ENCODE measurements around the gene MAP2K7.
"Not testable (repeated sequence)": the region's sequence is repeated elsewhere in the genome, so short reads cannot be mapped to it uniquely, and the experiment has no call there.

Gene MAP2K7

DNA sequence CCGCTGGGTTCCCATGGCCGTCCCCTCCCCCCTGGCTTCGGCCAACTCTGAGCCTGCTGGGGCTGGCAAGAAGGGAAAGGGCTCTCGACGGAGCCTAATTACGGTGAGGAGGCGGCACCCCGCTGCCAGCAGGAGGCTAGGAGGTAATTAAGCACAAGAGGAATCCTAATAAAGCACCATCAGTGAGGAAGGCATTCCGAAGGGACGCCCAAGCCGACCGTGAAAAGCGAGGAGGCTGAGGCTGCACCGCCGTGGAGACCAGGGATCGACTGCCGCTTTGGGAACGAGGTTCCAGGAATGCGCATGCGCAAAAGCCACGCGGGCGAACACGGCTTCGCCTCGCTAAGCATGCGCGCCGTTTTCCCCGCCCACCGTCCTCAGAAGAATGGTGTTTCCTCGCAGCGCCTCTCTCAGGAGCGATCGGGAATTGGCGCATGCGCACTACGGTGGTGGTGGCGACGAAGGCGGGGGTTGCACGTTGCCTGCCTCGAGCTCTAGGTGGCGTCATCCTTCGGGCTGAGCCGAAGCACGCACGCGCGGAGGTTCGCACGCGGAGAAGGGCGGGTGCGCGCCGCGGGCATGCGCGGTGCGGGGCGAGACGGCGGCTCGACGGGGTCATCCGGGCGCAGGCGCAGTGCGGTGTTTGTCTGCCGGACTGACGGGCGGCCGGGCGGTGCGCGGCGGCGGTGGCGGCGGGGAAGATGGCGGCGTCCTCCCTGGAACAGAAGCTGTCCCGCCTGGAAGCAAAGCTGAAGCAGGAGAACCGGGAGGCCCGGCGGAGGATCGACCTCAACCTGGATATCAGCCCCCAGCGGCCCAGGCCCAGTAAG lies at the start of gene MAP2K7:
Gene MAP2K7 (plus strand): TSS at position 634 of the 830 bp plus-strand sequence. CDS start 68 bp downstream, at position 702.
- peak; percentile 98 to 100 for DNase-seq

DNA sequence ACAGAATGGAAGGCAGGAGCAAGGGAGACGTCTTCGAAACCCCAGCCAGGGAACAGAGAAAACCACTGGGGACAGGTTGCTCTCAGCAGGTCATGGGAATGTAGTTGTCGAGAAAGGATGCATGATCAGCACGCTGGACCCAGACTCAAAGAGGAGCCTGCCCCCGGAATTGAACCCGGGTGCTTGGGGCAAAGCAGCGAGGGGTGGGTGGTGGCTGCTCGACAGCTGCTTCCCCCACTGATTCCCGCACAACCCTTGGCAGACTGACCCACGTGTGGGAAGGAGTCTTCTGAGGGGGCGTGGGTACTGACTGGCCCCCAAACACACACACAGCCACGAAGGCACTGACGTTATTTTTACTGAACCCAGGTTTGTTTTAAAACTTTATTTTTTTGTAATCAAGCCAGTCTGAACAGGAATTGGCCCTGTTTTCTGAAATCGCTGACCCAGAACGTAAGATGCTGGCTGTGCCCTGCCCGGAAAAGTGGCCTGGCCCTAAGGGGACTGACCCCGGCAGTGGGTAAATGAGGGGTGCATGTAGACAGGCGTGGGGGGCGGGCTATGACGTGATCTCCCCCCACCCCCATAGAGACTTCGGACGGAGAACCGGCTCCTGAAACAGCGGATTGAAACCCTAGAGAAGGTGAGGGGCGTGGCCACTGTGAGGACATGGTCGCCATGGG lies 48.1 kb upstream of the MAP2K7 start:
- no peak for DNase-seq

DNA sequence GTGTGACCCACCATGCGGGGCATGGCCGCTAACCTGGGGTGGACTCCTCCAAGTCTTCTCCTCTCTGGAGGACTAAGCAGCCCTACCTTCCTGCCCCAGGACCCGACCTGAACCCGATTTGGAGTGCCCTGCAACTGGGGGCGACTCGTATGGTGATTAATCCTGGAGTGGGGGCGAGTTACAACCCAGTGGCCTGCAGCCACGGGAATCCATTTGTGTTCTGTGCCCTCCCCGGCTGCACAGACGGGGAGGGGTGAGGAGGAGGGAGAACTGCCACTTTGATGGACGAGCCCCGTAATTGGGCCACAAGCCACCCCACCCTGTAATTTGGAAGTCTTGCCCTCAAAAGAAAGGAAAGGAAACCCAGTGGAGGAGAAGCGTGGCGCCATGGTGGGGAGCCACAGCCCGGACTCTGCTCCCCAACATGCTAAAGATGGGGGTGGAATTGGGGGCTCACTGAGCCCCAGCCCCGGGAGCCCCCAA lies 47.5 kb upstream of the MAP2K7 start:
- no peak for DNase-seq

DNA sequence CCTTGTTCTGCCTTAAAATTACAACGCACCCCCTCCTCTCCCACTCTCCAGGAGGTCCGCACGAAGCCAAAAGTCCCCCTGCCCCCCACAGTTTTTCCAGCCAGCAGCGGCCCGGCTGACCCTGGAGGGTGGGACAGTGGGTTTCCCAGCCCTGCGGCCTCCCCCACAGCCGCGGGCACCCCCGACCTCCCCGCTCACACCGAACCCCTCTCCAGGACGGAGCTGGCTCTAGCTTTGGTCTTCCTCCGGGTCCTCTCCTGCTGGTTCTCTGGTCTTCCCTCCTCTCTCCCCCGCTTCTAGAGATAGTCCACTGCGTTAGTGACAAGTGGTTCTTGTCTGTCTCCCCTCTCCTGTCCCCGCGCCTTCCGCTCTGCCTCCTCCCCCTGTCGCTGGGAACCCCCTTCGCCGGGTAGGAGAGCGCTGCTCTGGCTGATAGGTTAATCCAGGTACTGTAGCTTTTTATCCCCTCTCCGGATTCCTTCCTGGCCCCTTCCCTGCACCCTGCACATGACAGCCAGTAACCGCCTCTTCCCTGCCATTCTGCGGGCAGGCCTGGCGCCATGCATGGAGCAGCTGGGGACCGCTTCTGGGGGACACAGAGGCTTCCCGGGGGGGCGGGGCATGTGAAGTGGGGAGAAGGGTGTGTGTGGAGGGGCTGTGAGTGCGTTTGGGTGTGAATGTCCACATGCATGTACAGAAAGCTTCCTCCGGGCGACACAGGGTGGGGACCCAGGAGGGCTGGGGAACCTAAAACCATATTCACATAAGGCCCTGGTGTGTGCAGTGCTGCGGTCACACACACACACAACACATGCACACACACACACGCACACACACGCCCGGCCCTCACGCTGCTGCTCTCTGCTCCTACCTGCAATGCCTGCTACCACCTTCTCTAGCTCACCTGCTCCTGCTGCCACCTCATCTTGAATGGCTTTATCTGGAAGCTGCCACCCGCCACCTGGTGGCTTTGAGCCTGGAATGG lies 46.7 kb upstream of the MAP2K7 start:
- DNase-seq: no peak

DNA sequence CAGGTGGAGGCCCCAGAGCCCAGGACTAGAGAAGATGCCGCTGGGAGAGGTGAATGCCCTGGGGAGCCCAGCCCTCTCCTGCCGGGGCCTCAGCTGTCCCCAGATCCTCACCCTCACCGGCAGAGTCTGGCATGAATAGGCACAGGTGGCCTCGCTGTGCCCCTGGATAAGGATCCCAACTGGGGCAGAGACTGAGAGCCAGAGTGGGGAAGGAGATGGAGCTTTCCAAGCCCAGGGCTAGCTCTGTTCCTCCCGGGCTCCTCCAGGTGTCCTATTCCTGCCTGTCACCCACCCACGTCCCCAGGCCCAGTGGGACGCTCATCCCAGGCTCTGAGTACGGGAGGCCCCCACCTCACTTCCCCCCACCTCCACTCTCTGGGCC lies 46.0 kb upstream of the MAP2K7 start:
- DNase-seq: no peak

DNA sequence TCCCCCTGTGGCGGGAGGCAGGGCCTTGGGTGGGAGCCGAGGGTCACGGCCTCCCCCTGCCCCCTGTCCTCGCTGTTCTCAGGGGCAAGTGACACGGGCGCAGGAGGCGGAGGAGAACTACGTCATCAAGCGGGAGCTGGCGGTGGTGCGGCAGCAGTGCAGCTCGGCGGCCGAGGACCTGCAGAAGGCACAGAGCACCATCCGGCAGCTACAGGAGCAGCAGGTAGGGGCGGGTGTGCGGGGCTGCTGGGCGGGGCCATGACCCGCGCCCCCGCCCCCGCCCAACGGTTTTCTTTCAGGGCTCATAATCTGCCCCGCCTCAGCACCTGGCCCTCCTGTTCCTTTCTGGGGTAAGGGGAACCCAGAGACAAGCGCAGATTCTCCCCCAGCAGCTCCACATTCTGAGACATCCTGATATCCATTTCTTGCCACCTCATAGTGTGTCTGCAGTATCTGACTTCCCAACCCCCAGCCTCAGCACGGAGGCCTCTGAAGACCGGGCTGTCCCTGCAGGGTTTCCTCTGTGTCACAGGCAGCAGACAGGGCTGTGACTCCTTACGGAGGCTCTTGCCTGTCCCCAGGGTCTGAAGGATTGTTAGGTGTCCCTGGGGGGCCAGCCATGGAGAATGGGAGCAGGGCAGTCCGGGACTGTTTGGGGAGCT lies 45.4 kb upstream of the MAP2K7 start:
- DNase-seq: no peak

DNA sequence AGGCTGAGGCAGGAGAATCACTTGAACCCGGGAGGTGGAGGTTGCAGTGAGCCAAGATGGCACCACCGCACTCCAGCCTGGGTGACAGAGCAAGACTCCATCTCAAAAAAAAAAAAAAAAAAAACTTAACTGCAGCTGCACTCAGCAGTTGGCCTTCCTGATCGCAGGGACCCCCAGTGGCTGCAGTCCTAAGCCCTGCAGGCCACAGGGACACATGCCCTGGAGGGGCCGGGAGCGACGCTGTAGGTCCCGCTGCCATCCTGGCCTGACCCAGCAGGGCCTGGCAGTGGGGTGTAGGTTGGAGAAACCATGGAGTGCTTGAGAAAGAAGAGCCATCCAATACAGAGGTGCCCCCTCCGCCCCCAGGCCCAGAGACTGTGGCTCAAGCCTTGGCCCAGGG lies 44.6 kb upstream of the MAP2K7 start:
- DNase-seq: not testable (repeated sequence)

DNA sequence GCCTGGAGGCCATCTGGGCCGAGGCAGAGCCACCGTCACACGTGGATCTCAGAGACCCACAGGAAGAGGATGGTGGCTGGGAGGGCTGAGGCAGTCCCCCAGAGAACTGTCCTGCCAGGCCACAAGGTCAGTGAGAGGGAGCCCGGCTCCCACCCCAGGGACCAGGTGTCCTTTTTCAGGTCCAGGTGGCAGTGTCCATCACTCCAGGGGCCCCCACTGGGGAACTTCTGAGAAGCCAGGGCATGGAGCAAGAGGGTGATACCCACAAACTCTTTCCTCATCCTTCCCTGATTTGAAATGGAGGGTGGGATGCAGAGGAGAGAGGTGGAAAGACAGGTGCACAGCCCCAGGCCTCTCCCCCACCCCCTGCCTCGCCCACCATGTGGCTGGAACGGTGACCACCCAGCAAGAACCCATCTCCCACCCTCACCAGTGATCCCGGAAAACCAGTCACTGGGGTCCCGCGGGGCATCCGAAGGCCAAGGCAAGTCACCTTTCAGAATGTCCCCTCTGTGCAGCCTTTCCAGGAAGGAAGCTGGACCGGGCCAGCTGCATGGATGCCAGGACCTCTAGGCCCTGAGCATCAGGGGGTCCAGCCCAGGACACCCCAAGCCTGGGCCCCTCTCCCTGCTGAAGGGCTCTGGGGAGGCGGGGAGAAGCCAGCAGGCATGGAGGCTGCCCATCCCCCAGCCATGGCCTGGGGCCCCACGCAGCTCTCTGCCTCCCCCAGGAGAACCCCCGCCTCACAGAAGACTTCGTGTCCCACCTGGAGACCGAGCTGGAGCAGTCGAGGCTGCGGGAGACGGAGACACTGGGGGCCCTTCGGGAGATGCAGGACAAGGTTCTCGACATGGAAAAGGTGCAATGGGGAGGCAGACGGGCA lies 43.6 kb upstream of the MAP2K7 start:
- no peak for DNase-seq

DNA sequence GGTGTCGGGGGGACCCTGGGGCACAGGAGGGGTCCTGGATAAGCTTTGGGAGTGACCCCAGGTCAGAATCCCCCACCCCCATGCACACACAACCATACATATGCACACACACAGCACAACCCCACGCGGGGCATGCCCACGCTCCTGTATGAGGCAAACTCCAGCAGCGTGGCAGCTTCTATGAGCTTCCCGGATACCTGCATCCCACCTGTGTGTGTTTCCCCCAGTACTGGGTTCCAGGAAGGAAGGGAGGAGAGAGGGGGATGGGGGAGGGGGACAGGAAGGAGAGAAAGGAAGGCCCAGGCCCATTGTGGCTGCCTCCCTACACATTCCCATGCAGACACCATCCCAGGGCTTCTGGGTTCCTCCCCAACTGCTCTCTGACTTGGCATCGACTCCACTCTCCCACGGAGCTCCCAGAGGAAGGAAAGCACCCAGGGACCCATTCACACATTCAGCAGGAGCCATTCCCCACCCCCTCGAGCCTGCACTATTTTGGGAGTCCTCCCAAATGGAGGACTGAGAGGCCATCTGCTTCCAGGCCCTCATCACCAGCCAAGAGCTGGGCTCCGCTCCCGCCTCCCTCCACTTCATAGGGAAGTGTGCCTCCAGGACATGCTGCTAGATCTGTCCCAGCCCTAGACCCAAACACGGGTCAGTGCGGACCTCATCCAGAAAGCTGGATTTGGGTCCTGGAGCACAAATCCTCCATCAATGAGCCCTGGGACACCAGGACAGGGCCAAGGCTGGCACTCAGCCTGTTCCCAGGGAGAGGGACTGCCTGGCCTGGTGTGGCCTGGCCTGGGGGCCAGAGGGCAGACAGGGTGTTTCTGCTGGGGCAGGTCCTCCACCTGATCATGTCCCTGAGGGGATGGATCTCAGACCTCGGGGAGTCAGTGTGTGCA lies 42.7 kb upstream of the MAP2K7 start:
- DNase-seq: no peak

DNA sequence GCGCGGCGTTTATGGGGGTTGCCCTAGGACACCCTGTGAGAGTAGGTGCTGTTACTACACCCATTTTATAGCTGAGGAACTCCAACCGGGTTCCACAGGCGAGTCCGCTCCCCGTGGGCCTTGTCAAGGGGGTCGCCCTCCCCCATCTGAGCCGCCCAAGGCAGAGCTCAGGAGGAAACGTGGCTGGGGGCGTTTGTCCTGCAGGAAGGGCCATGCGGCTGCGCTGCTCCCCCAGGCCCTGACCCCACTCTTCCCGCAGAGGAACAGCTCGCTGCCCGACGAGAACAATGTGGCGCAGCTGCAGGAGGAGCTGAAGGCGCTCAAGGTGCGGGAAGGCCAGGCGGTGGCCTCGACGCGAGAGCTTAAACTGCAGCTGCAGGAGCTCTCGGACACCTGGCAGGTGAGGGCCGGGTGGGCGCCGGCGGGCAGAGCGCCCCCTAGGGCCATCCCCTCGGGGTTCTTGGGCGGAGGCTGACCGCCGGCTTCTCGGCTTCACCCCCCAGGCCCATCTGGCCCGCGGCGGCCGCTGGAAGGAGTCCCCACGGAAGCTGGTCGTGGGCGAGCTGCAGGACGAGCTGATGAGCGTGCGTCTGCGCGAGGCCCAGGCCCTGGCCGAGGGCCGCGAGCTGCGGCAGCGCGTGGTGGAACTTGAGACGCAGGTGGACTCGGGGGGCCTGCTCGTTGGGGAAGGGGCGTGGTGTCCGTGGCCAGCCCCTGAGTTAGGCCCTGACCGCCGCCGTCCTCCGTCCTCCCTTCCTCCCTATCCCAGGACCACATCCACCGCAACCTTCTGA lies 41.9 kb upstream of the MAP2K7 start:
- no peak for DNase-seq

DNA sequence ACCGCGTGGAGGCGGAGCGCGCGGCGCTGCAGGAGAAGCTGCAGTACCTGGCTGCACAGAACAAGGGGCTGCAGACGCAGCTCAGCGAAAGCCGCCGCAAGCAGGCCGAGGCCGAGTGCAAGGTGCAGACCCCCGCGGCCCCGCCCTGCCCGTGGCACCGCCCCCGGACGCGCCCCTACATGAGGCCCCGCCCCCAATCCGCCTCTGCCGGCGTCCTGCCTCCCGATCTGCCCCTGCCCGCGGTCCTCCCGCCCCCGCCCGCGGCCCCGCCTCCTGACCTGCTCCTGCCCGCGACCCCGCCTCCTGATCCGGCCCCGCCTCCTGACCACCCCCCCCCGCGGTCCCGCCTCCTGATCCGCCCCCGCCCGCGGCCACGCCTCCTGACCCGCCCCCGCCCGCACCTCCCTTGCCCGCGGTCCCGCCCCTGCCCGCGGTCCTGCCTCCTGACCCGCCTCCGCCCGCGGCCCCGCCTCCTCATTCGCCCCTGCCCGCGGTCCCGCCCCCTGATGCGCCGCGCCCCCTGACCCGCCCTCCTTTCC lies 41.2 kb upstream of the MAP2K7 start:
- peak in 1 of 2 donors; percentile 44 for DNase-seq

DNA sequence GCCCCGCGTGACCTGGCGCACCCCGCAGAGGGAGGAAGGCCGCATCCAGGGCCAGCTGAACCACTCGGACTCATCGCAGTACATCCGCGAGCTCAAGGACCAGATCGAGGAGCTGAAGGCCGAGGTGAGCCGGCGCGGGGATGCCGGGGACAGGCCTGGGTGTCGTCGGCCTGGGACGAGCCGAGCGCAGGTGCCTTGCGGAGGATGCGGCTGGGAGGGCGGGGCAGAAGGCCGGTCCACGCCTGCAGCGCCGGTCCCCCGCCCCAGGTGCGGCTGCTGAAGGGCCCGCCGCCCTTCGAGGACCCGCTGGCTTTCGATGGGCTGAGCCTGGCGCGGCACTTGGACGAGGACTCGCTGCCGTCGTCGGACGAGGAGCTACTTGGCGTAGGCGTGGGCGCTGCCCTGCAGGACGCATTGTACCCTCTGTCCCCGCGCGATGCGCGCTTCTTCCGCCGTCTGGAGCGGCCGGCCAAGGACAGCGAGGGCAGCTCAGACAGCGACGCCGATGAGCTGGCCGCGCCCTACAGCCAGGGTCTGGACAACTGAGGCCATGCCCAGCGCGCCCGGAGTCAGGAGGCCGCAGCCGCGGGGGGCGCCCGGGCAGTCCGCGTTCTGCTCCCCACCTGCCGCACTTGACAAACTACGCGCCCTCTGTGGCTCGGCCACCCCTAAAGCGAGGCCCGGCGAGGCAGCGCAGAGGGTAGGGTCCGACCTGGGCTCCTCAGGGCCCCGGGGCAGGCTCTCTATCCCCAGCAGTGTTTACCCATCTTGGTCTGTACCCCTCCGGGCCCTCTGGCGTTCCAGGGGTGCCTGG lies 40.3 kb upstream of the MAP2K7 start:
- no peak for DNase-seq

DNA sequence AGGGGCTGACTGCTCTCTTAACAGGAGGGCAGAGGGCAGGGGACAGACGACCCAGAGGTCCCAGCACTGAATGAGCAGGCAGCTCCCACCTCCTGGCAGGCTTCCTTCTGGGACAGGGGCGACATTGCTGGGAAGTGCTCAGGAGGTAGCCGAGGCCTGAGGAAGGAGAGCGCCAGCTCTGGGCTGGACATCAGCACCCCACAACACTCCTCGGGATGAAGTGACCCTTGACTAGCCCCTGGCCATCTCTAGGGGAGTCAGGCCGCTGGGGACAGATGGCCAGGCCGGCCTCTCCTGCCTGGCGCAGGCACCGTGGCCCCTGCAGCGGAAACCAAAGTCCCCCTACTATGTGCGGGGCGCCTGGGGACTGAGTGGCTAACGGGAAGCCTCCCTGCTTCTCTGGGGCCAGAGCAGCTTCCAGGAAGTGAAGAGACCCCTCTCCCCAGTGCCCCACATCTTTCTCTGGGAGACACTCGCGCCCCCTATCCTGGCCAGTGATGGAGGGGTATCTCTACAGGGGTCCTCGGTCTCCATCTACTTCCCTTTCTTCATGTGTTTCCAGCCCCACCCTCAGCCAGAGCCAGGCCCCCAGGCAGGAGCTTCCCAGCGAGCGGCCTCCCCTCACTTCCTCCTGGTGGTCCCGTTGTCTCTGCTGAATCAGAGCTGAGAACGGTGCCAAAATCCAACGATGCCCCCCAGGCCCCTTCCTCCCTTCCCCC lies 39.5 kb upstream of the MAP2K7 start:
- no peak for DNase-seq

DNA sequence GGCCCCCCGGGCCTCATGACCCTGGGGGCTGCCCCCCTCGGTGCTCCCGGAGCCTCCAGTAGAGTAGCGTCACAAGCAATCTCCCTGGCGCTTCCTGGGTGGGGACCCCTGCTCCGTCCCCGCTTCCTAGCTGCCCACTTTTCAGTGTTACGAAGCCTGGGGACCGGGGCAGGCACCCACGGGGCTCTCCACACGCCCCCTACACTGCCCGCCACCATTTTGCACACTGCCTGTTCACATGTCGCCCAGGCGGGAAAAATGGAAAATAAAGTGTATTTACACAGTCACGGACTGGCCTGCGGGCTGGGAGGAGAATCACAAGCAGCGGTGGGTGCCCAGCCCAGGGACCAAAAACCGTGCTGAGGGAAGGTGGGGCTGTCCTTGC lies 39.0 kb upstream of the MAP2K7 start:
- no peak for DNase-seq

DNA sequence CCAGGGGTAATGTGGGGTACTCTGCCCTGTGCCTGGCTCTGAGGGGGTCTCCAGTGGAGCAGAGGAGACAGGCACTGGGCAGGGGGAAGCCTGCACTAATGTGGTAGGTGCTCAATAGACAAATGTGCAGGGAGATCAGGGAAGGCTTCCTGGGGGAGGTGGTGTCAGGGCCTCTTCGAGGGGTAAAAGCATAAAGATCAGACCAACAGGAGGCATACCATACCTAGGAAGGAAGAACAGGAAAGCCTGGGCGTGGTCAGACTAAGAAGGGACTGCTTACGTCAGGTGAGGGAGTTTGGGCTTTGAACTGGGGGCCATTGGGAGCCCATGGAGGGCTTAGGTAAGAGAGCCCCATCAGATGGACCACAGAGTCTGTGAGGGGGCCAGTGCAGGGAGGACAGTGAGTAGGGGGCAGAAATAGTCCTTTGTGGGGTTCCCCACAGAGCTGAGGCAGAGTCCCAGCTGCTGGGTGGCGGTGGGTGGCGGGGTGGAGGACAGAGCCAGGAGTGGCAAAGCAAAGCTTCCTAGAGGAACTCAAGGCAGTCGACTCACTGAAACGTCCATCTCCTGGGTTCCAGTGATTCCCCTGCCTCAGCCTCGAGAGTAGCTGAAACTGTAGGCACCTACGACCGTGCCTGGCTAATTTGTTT lies 38.3 kb upstream of the MAP2K7 start:
- DNase-seq: no peak

DNA sequence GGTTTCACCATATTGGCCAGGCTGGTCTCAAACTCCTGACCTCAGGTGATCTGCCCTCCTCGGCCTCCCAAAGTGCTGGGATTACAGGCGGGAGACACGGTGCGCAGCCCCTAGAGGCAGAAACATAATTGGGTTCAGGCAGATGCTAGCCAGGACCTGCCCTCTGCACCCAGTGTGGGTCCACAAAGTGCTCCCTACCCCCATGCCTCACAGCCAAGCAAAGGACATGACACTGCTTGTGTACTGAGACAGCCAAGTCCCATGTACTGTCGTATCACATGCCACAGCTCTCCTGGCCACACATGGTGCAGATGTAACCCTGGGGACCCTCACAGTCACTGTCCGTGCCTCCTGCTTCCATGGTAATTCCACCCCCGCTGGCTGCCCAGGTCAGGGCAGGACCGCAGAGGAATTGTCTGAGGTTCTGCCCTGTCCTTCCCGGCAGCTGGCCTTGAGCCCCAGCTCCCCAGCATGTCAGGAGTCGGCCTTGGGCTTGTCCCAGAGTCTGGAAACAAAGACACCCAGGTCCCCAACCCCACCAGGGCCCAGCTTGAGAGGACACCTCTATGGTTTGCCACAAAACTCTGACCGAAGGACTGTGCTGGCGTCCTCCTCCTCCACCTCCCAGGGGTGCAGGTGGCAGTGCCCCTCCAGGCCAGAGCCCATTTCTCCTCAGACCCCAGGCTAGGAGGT lies 37.1 kb upstream of the MAP2K7 start:
- DNase-seq: no peak

Measured in inflammatory macrophage treated with lipopolysaccharide for 1 hour (primary cell).